ENCODE measurements around the gene ITGB6.

DNA sequence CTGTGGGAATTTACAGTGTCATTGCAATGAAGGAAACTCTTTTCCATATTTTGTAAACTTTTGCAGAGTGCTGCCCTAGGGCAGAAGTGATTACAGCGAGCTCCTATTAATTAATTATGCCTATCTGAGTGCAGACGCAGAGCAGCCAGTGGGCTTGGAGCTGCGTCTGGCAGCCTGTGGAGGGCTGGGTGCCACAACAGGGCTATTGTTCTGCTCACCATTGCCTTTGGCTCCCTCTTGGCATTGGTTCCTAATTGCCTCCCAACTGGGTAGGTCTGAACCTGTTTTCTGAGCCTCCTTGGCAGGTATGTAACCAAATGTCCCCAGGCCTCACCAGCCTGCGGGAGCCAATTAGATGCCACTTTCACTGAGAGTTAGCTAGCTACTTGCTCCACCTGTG lies 25.6 kb upstream of the ITGB6 start:
- no peak for TF ChIP-seq POLR2A (IDR thresholded peaks at IDR 0.05)
- TF ChIP-seq EP300 (IDR thresholded peaks at IDR 0.05), result no peak
- no peak for TF ChIP-seq CTCF (IDR thresholded peaks at IDR 0.05)
- no peak for TF ChIP-seq POLR2AphosphoS5 (IDR thresholded peaks at IDR 0.05)
